Renal cortex interstitium (tissue), 11 donors: ENCODE results near the gene CAB39. TPM values are rescaled to one million over a fixed set of nuclear protein-coding genes. Genes with fewer than 3 reads are reported as not detected.

Source experiments
- DNase-seq, 11 donors: peaks; one replicate each; pipeline ENCODE4 v3.0.0-alpha.2; 2013; ENCODE audit warnings: low read depth in 9 of 11, low spot score in 4 of 11; ENCODE audit errors: extremely low read depth in 1 of 11
- polyA plus RNA-seq, 3 donors: library from polyadenylated mRNA; unstranded; fragments of 120-200 nt; gene quantifications; one replicate each; pipeline ENCODE4 v1.2.1, GENCODE V29; 2013; ENCODE audit not compliant: insufficient read length in 3 of 3

CAB39 gene
- polyA plus RNA-seq, 3 donors = 82.4 to 93.4 (median 88.2) TPM

DNA sequence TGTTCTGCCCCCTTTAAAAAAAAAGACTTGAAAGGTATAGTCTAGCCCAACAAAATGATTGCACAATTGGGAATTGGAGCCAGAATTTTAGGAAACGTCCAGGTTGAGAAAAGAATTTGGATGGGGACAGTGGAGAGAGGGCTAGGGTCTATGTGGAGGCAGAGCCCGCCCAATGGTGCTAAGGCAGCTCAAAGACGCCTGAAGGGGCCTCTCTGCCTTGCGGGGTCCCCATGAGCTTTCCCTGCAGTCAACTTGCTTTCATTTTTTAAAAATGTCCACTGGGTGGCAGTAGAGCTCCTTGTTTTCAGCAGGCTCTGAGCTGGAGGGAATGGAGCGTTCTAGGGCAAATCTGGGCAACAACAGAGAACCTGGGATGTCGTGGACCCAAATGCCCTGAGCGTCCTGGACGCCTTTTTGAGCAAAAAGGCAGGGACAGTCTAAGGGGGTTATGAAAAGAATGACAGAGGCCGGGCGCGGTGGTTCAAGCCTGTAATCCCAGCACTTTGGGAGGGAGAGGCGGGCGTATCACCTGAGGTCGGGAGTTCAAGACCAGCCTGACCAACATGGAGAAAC is 111.8 kb downstream of the CAB39 start:
- DNase-seq = peak; percentile 71 to 91 (median 79)

DNA sequence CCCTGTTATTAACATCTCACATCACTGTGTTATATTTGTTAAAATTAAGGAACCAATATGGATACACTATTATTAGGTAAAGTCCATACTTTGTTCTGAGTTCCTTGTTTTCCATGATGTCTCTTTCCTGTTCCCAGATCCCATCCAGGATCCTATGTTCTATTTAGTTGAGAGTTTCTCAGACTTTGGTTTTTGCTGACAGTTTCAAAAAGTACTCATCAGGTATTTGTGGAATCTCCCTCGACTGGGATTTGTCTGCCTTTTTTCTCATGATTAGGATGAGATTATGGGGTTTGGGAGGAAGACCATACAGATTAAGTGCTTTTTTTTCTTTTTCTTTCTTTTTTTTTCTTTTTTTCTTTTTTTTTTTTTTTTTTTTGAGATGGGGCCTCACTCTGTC is 112.7 kb downstream of the CAB39 start:
- DNase-seq = no peak

DNA sequence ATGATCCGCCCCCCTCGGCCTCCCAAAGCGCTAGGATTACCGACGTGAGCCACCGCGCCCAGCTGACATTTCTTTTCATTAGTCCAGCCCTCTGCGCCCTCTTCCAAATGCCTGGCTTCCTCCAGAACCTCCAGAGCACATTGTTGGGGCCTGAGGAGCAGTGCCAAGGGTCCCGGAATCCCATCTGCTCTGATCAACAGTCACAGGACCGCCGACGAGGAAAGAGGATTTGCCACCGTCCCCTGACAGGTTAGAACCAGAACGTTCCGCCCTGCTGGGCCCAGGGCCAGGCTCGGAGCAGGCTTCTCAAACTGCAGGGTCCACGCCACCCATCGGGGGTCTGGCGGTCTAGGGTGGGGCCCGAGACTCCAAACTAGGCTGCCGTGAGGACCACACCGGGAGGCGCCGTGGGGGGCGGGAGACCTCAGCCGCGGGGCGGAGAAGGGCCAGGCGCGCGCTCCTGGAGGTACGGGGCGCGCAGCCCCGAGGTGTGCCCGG is 115.2 kb downstream of the CAB39 start:
- DNase-seq = no peak

DNA sequence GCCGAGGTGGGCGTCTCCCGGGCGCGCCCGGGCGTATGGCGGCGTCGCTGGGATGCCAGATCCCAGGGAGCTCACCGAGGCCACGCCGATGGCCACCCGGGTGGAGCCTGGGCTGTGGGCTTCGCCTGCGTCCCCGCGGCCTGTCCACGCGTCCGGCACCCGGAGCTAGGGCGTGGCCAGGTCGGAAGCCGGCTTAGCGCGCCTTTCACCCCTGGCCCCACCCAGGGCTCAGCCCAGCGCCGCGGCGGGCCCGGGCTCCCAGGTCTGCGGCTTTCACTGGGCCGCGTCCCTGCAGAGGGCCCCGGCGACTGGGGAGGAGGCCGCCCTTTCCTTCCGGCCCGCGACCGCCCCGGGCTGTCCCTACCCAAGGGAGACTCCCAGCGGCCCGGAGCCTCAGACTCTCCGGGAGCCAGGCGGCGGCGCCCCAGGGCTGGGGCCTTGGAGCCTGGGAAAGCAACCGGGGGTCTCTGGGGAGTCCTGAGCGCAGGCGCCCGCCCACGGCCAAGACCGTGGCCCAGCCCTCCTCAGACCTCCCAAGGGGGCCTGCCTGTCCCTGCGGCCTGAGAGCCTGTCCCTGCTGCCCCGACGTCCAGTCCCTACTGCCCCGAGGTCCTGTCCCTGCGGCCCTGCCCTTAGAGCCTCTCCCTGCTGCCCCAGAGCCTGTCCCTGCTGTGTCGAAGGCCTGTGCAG is 115.8 kb downstream of the CAB39 start:
- DNase-seq = no peak

DNA sequence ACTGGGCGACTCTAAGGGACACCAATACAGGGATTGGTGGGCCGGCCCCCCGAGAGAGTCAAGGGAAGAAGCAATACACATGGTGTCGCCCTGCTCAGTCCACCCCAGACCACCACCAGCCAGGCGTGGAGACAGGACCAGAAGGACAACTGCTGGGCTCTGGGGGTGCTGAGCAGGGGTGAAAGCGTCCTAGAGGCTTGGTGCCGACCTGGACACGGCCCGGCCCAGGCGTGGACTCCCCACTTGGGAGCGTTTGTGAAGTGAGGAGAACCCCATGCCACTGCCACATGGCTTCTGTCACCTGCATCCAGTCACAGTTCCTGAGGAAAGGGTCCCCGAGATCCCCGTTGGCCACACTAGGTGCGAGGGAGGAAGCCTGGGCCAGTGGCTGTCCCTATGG is 116.7 kb downstream of the CAB39 start:
- DNase-seq = no peak

DNA sequence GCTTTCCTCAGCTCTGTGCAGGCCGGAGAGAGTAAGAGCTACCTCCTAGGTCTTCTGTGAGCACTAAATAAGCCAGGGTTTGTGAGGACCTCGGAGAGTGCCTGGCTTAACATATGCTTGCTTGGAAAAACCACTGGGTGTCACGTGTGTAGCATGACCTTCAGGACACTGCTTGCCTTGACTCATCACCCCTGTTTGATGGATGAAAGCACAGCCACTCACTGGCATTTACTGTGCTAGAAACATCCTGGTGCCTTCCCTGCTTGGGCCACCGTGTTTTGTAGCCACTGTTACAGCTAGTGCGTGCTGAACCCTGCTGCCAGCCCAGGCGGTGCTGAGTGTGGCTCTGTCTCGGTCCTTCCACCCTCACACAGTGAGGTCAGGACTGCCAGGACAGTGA is 117.3 kb downstream of the CAB39 start:
- no peak for DNase-seq

DNA sequence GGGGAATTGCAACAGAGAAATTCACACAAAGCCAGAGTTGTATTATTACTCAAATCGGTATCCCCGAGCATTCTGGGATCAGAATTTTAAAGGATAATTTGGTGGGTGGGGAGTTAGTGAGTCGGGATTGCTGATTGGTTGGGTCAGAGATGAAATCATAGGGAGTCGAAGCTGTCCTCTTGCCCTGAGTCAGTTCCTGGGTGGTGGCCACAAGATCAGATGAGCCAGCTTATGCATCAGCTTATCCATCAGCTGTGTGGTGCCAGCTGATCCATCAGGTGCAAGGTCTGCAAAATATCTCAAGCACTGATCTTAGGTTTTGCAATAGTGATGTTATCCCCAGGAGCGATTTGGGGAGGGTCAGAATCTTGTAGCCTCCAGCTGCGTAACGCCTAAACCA is 117.8 kb downstream of the CAB39 start:
- DNase-seq = no peak

DNA sequence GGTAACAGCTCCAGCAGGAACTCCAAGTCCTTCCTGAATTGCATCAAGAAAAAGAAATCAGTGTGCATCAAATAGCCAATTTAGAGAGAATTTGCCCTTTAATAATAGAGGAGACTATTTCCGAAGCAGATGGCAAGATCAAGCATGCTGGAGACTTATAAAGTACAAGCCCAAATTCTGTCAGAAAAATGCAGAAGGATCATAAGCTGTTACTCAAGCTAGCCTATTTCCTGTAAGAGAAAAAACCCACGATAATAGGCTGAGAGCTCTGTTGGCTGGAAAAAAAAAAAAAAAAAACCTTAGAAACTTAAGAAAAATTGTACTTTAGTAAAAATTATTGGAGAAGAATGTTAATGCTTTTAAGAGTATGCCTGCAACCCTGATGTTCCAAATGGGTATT is 127.7 kb downstream of the CAB39 start:
- no peak for DNase-seq

DNA sequence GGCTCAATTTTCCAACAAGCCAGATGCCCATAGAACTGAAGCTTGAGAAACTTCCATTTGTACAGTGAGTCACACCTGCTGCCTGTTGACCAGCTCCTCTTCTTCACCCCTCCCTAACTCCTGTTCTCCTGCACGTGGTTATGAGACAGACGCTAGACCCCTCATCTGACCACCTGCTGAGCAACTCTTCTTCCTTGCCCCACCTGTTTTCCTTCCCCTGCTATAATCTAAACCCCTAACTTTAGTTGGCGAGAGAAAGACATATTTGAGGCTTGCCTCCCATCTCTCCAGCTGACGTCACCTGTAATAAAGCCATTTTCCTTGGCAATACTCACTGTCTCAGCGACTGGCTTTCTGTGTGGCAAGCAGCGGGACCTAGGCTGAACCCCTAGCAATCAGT is 129.8 kb downstream of the CAB39 start:
- DNase-seq = no peak

DNA sequence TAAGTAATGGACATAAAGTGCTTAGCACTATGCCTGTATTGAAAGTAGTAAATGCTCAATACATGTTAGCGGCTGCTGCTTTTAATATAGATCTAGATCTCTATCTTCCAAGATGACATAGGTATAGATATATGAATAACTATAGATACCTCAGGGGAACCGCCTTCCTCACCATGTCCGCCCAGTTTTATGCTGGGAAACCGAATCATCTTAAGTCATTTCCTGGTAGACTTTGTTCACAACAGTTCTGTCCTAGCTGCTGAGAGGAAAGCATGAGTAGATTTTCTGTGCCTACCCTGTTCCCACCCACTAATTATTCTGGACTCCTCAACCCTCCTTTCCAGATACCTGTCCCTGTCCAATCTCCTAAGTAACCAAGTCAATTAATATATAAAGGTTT is 130.5 kb downstream of the CAB39 start:
- DNase-seq = no peak

DNA sequence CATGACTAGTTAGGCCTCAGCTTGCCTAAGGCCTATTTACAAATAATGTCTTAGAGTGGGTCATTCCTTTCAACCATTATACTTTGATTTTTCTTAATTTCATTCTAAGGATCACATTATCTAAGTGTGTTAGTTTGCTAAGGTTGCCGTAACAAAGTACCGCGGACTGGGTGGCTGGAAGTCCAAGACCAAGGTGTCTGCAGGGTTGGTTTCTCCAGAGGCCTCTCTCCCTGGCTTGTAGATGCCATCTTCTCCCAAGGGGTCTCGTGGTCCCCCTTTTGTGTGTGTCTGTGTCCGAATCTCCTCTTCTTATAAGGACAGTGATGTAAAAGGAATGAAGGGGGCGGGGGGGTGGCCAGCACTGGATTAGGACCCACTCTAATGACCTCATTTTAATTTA is 133.7 kb downstream of the CAB39 start:
- DNase-seq = no peak

DNA sequence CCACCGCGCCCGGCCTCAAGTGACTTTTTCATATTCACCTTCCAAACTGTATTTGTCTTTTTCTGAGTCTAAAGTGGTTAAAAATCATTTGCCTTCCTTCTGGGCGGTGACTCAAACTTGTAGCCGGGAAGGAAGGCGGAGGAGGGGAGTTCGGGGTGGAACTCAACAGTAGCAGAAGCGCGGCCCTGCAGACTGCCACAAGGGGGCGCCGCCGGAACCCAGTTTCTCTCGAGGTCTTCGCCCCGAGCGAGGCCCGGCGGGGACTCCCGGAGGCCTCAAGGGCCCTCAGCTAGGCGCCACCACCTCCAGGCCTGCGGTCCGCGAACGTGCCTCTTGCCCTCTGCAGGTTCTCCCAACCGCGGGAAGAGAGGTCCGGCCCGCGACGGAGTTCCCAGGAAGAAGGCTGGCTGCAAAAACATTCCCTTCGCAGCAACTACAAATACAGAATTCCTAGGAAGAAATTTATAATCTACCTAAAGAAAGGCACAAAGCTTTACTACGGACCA is 135.3 kb downstream of the CAB39 start:
- DNase-seq = peak in 6 of 11 donors; percentile 60 to 83 (median 72)

DNA sequence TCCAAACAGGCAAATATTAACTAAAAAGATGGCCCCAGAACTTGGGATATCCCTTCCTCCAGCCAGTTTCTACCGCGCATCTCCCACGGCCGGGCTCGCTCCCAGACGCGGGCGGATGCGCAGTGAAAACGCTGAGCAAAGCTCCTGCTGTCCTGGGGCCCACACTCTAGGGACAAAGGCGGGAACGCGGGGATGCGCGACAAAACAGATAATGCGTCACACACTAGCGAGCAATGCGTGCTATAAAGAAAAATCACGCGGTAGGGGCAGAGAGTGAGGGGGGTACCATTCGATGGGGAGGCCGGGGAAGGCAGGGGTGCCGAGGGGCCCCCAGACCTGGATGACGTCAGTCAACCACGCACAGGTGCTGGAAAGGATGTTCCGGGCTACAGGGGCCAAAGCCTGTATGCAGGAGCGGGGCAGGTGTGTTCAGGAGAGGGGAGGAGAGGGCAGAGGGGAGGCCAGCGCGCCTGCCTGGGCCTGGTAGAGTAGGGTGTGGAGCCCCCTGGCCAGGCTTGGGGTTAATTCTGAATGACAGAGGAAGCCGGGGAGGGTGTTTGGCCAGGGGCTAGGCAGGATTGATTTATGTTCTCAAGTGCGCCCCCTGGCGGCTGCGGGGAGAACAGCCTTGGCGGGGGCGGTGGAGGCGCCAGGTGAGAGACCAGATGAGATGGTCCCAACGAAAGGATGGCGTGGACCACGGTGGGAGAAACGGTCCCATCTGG is 137.2 kb downstream of the CAB39 start:
- no peak for DNase-seq

DNA sequence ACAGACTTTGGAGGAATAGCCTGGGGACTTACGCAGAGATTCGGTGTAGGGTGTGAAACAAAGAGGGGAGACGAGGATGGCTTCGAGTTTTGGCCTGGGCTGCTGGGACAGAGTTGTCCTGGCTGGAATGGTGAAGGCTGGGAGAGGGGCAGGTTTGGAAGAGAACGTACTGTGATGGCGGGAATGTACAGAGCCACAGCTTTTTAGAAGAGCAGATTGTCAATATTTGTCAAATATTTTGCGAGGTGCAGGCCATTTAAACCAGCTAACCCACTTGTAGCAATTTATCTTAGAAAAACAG is 137.7 kb downstream of the CAB39 start:
- no peak for DNase-seq

DNA sequence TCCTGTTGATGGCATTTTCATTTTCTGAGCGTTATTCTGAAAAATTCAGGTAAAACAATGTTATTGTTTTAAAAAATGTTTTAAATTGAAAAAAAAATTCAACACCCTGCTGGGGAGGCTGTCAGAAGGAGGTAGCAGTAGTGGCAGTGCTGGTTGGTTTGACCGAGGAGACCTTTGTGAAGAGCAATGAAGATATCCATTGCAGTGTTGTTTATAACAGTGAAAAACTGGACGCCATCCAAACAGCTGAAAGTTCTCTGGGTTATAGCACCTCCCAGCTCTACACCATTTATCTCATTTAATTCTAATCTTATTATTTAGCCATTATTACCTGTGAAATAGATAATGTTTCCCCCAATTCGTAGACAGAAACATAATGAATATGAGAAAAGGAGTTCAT is 139.5 kb downstream of the CAB39 start:
- no peak for DNase-seq

DNA sequence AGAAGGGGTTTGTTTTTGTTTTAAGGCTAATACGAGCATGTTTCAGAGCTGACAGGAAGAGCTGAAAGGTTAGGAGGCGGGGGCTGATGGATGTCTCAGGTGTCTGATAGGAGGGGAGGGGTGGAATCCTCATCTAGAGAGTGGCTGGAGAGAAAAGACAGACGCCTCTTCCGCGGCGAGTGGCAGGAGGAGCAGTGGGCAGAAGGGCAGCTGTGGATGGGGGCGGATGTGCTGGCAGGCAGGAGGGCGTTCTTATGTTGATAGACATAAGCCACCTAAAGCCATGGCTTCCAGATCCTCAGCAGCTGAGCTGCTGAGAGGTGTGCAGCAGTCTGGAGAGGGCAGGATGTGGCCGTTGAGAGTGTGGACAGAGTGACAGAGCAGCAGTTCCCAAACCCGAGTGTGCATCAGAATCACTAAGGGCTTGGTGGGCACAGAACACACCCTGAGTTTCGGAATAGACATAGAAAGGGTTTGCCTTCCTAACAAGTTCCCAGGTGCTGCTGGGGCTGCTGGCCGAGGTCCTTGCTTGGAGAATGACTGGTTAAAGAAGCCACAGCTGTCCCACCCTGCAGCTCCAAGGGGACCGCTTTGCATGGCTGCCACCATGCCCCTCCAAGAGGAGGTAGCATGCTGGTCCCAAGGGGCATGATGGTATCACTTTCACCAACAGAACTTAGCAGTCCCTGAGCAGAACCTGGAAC is 149.1 kb downstream of the CAB39 start:
- no peak for DNase-seq

DNA sequence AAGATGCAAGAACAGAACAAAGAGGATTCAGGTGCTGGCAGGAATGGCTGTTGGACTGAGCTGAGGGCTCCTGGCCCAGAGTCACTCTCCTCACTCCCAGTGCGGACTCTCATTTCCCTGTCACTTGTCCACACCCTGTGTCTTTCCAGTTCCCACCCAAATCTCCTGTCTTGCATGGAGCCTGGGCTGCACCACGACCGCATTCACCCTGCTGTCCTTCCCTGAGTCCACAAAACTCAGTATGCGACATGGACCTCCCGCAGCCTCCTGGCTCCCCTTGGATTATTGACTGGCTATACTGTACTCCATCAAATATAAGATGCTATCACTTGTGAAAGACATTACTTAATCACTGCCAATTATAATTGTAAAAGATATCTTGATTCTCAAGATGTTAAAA is 149.7 kb downstream of the CAB39 start:
- no peak for DNase-seq

DNA sequence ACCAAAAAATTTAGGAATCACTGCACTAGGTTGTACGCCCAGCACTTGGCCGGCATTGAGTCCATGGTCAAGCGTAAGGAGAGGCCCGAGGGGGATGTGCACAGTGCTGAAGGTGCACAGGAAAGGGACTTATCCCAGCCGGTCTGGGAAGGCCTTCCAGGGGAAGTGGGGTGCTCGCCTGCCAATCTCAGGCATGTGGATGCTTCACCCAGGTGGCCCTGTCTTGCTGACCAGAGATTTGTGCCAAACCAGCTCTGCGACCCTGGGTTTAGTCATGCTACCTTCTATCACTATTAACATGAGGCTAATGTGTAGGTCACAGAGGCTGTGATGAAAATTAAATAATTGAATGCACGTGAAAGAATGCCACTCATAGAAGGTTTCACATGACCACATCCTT is 150.4 kb downstream of the CAB39 start:
- no peak for DNase-seq

DNA sequence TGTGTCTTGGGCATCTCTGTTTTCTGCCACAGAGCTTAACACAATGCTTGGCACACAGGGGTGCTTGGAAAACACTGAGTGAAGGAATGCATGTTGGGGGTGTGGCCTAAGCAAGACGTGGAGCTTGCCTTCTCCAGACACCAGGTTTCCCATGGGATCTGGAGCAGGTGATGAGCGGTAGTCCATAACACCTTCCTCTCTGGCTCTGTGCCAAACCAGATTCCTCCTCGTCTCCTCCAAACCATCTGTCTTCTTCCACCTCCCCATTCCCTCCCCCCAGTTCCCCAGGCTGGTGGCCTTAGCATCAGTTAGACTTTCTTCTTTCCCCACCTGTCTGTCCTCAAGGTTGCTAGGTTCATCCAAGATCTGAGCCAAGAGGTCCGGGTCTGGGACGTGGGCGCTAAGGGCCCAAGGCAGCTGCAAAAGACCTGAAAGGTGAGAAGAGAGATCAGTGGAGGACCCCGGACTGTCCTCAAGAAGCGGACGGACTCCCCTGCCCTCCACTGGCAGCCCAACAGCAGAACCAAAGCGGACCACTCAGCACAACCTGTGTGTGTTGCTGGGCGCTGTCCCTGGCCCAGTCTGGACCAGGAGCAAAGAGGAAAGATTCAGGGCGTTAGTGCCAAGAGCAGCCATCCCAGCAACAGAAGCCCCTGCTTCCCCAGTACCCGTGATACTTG is 150.9 kb downstream of the CAB39 start:
- no peak for DNase-seq
